ENCODE measurements around the gene BEST4. TPM values are rescaled to one million over a fixed set of nuclear protein-coding genes. Genes with fewer than 3 reads are reported as not detected.

The BEST4 gene
- total RNA-seq, 1 experiment from 2014 or later = not detected

DNA sequence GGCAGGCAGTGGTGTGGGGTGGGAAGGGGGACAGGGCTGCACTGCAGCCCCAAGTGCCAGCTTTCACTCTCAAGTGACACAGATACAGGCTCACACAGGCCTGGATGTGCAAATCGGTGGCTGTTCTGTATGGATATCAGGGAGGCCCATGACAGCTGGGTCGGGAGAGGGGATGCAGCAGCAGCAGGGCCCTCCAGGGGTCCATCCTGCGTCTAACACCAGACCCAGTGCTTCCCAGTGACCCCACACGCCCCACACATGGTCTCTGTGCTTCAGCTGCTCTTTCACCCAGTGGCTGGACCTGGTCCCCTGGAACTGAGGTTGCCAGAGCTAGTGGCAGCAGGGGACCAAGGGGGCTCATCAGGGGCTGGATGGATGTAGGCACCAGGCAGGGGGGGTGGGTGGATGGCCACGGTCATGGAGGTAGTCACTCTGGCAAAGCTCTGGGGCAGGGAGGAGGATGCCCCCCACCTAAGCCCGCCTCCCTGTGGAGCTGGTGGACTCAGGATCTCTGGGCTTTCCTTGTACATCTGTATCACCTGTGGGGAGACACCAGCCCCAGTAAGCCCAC, 34.2 kb upstream of the BEST4 start:
- Histone ChIP-seq H3K79me2 (ENCODE audit: low read length) (no peaks in the 10 kb centered on the region), H3K27ac (ENCODE audit: low read length) (no peak overlapping the region), H3K27me3 (ENCODE audit: low read length) (no peaks in the 10 kb centered on the region), H3K9me2 (replicated peaks; ENCODE audit: low read length) (no peaks in the 10 kb centered on the region), H3K4me2 (ENCODE audit: low read length) (no peak overlapping the region), H3K9ac (ENCODE audit: low read length) (no peak overlapping the region), H4K20me1 (ENCODE audit: low read length) (no peaks in the 10 kb centered on the region), H3F3A (ENCODE audit: low read length, unreplicated experiment) (no peaks in the 10 kb centered on the region), H2AFZ (ENCODE audit: low read length) (no peak overlapping the region), H3K36me3 (ENCODE audit: low read depth, low read length) (no peaks in the 10 kb centered on the region), H3K9me3 (ENCODE audit: low read length) (no peaks in the 10 kb centered on the region), H3K4me3 (ENCODE audit: low read length) (no peak overlapping the region), H3K4me1 (ENCODE audit: insufficient read depth, low read length) (no peaks in the 10 kb centered on the region; the same call in 1 of the 2 replicates)
- intact Hi-C loops (cut with micrococcal nuclease) = no loop called here
- TF ChIP-seq EZH2 (IDR thresholded peaks at IDR 0.05; ENCODE audit: low read length, unreplicated experiment) (no peak), EZH2phosphoT487 (IDR thresholded peaks at IDR 0.05; ENCODE audit: borderline replicate concordance, low read length) (no peak)
- TF ChIP-seq, protein P1, sequence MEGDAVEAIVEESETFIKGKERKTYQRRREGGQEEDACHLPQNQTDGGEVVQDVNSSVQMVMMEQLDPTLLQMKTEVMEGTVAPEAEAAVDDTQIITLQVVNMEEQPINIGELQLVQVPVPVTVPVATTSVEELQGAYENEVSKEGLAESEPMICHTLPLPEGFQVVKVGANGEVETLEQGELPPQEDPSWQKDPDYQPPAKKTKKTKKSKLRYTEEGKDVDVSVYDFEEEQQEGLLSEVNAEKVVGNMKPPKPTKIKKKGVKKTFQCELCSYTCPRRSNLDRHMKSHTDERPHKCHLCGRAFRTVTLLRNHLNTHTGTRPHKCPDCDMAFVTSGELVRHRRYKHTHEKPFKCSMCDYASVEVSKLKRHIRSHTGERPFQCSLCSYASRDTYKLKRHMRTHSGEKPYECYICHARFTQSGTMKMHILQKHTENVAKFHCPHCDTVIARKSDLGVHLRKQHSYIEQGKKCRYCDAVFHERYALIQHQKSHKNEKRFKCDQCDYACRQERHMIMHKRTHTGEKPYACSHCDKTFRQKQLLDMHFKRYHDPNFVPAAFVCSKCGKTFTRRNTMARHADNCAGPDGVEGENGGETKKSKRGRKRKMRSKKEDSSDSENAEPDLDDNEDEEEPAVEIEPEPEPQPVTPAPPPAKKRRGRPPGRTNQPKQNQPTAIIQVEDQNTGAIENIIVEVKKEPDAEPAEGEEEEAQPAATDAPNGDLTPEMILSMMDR (conservative IDR thresholded peaks at IDR 0.05; ENCODE audit: low read depth, low read length) = no peak
- ChIA-PET POLR2A (ENCODE audit: unreplicated experiment) (no interaction called here), CTCF (no interaction called here)
- no TSS peak for BruUV-seq (replicated peaks)
- ATAC-seq (no peak), DNase-seq (no peak)

DNA sequence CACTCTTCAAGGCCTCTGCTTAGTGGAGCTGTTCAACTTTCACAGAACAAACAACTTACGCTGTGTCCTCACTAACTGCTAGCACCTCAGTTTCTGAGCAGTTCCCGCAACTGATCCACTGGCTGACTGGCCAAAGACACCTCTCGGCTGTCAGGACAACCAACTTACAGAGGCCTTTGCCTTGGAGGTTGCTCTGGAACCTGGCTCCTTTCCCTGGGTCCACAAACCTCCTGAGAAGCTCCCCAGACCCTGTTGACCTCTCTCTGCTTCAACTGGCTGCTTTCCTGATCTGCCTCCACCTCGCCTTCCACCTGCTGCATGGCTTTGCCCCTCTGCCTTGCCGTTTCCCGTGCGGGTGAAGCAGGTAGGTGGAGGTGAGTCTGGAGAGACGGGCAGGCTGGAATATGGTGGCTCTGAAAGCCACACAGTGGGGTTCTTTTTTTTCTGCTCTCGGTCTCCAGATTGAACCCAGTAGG, 33.3 kb upstream of the BEST4 start:
- Histone ChIP-seq H3K4me3 (ENCODE audit: low read length) (no peak overlapping the region), H3K27ac (ENCODE audit: low read length) (no peak overlapping the region), H2AFZ (ENCODE audit: low read length) (no peak overlapping the region), H3K9me3 (ENCODE audit: low read length) (no peaks in the 10 kb centered on the region), H3K4me2 (ENCODE audit: low read length) (no peak overlapping the region), H3K9me2 (replicated peaks; ENCODE audit: low read length) (no peaks in the 10 kb centered on the region), H3K4me1 (ENCODE audit: insufficient read depth, low read length) (no peaks in the 10 kb centered on the region; the same call in 1 of the 2 replicates), H4K20me1 (ENCODE audit: low read length) (no peaks in the 10 kb centered on the region), H3K27me3 (ENCODE audit: low read length) (no peaks in the 10 kb centered on the region), H3K9ac (ENCODE audit: low read length) (no peak overlapping the region), H3K79me2 (ENCODE audit: low read length) (no peaks in the 10 kb centered on the region), H3F3A (ENCODE audit: low read length, unreplicated experiment) (no peaks in the 10 kb centered on the region), H3K36me3 (ENCODE audit: low read depth, low read length) (no peaks in the 10 kb centered on the region)
- ATAC-seq = no peak
- ChIA-PET POLR2A (ENCODE audit: unreplicated experiment) (no interaction called here), CTCF (no interaction called here)
- TF ChIP-seq, protein P1 (conservative IDR thresholded peaks at IDR 0.05; ENCODE audit: low read depth, low read length) = no peak
- no peak for TF ChIP-seq EZH2phosphoT487 (IDR thresholded peaks at IDR 0.05; ENCODE audit: borderline replicate concordance, low read length)
- TF ChIP-seq EZH2 (IDR thresholded peaks at IDR 0.05; ENCODE audit: low read length, unreplicated experiment) = no peak
- DNase-seq = no peak
- intact Hi-C loops (cut with micrococcal nuclease) = no loop called here
- no TSS peak for BruUV-seq (replicated peaks)
